Activated CD8-positive, alpha-beta memory T cell treated with anti-CD3 and anti-CD28 coated beads, Interleukin-2, amount 50 U/mL, for 24 hours (primary cell): Measurements from ENCODE around the gene ZFYVE9.

ENCODE experiments used
- DNase-seq: peaks from one replicate; pipeline ENCODE4 v3.0.0-alpha.2; 2020; ENCODE audit errors: extremely low read depth

Gene ZFYVE9

DNA sequence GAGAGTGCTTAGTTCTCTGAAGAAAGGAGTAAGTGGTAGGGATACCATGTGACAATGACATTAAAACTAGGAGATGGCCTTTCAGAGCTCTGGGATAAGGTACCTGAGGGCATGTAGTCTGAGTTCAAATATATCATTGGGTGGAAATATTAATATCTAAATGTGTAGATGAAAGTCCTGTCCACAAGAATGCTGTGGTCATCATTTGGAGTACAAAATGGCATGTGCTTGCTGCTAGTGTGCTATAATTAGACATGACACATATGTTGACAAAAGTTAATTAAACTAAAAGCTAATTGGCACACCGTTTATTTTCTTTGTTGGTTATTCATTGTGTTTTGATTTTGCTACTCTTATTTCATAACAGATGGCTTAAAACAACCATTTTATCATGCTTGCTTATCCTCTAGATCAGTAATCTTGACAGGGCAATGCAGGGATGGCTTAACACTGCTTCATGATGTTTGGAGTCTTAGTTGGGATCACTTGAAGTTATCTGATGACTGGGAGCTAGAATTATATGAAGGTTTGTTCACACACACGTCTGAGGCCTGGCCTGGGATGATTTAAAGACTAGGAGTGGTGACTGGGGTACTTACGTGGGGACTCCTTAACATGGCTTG, 193.1 kb downstream of the ZFYVE9 start:
- no peak for DNase-seq

GRCh38 chr1:52337439-52337838, 195.6 kb downstream of the ZFYVE9 start:
- no peak for DNase-seq

DNA sequence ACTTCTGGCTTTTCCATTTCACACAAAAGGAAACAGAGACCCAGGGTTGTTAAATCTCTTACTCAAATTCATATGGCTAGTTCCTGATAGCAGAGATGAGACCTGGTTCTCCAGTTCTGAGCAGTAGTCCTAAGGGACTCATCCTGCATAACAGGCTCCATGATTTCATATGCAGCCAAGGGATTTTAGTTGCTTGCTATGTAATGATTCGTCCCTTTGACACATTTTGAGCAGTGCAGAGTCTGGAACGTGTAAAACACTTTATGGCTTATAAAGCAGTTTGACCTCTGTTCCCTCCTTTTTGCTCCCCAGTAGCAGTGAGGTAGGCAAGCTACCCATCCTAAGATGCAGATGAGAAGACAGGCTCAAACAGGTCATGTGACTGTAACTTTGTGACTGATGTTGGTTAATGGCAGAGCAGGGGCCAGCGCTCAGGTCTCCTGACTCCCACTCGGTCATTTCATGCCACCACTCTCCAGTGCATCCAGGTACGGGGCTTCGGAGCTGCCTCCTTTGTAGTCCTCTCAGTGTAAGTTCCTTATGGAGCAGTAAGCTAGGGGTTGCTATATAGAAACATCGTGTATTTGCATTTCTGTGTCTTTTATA, 199.9 kb downstream of the ZFYVE9 start:
- DNase-seq = no peak

DNA sequence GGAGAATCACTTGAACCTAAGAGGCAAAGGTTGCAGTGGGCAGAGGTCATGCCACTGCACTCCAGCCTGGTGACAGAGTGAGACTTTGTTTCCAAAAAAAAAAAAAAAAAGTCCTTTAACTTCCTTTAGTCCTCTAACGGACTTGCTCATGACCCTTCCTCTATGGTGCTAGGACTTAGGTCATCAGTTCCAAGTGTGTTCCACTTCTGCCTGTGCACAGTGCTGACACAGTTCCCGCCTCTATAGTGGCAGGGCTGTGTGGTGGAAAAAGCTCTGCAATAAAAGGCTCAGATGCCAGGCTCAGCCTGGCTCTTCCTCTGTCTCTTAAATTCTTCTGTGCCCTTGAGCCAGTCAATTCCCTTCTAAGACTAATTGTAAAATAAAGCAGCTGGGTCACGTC, 202.1 kb downstream of the ZFYVE9 start:
- DNase-seq = no peak

DNA sequence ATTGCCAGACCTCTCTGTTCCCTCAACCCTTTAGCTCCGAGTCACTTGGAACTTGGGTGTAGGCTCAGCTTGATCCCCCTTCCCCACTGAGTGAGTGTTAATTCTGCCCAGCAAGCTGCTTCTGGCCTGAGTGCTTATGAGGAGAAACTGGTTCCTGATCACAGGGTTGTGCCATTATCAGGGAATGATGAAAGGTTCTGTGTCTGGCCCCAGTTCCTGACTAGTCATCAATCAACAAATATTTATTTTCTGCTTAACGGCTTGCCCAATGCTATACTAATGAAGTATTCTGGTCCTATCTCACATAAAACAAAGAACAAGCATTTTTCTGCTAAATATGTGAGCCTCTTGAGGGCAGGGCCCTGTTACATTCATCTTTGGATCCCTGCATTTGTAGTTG, 203.4 kb downstream of the ZFYVE9 start:
- no peak for DNase-seq

- DNase-seq = no peak
Observed at GRCh38 chr1:52346653-52347052, 204.8 kb downstream of the ZFYVE9 start.

- DNase-seq = no peak
Observed at GRCh38 chr1:52348704-52349300, 206.9 kb downstream of the ZFYVE9 start.

DNA sequence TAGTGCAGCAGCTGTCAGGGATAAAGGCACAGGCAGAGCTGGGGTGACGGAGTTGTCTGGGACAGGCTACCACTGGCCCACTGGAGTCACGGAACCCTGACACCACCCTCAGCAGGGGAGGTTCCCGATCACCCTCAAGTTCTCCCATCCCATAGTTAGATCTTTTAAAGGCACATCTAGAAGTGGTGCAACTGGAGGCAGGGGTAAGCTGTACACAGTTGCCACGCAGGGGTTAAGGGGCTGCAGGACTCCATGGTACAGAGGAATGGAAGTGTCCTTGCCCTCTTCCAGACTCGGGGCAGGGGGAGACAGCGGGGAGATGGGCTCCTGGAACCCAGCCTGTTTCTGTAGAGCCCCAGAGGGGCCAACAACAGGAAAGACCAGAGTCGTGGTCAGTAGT, 210.8 kb downstream of the ZFYVE9 start:
- no peak for DNase-seq

DNA sequence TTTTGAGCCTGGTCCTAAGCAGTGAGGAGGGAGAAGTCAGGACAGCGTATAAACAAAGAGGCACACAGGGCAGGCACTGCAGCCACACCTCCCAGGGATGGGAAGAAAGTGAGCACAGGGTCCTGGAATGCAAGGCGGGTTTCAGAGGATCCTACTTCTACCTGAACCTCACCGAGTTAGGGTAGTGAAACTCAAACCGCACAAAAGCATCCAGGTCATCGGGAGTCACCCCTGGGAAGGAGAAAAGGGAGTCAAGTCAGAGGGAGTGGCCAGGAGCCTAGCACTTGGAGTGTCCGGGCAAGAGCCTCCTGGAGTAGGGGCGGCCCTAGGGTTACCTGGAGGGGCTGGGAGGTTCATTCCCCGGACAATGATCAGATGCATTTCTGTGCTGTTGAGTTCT, 213.5 kb downstream of the ZFYVE9 start:
- DNase-seq = no peak

DNA sequence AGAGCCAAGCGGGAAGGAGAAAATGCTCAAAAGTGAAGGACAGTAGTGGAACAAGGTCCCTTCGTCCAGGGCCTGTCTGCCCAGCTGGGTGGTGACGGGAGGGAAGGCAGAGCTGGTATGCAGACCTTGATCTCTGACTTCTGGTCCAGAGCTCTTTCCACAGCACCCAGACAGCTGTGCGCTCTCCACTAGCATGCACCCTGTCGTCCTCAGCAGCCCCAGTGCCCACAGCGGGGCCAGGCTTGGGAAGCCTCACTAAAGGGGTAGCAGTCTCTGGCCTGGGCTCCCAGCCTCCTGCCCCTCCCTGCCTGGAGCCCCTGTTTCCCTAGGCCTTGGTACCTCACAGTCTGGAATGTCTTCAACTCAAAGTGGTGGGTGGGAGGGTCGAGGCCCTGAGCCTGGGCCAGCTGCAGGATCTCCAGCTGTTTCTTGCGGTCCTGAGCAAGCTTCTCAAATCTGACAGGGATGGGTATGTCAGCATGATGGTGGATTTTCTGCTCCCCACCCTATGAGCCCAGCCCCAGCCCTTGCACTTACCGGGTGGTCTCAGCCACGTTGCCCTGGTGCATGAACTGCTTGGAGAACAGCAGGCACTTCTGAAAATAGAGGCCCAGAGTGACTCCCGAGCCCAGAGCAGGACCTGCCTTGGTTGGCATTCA, 214.1 kb downstream of the ZFYVE9 start:
- no peak for DNase-seq

GRCh38 chr1:52356818-52357355, 215.0 kb downstream of the ZFYVE9 start:
- DNase-seq = no peak

DNA sequence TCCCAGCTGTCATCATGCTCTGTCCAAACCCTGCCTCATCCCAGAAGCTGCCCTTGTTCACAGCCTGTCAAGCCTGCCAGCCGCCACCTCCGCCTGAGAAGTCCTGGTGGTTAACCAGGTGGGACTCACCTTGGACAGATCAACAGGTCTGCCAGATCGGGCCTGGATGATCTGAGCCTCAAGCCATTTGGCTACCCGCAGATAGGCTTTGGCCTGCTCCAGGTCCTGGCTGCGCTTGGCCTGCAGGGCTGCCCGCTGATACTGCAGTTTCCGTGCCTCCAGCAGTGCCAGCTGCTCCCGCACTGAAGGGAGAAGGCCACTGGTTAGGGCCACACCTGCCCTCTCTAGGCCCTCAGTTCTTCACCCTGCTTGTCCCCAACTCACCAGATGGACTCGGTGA, 215.5 kb downstream of the ZFYVE9 start:
- no peak for DNase-seq

DNA sequence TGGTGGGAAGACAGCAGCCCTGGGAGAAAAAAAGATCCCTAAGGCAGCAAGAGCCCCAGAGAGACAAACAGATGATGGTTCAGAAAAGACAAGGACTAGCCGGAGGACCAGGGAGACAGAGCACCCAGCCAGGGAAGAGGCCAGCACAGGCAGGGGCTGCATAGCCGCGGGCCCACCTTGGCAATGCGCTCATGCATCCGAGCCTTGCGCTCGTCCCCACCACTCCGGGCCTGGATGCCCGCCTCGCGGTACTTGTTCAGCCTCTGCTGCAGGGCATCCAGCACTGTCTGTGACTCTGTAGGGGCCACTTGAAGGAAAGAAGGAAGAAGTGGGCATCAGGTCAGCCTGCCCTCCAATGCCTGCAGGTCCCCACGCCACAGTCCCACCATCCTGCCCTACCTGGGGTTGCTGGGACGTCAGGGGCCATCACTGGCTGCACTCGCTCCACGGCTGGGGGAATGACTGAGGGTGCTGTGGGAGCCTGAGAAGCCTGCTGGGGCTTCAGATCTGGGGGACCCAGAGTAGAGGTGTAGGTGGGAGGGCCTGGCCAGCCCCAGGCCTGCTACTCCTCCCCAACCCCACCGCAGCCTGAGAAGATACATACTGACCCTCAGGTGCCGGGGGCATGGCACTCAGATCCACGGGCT, 217.1 kb downstream of the ZFYVE9 start:
- no peak for DNase-seq

DNA sequence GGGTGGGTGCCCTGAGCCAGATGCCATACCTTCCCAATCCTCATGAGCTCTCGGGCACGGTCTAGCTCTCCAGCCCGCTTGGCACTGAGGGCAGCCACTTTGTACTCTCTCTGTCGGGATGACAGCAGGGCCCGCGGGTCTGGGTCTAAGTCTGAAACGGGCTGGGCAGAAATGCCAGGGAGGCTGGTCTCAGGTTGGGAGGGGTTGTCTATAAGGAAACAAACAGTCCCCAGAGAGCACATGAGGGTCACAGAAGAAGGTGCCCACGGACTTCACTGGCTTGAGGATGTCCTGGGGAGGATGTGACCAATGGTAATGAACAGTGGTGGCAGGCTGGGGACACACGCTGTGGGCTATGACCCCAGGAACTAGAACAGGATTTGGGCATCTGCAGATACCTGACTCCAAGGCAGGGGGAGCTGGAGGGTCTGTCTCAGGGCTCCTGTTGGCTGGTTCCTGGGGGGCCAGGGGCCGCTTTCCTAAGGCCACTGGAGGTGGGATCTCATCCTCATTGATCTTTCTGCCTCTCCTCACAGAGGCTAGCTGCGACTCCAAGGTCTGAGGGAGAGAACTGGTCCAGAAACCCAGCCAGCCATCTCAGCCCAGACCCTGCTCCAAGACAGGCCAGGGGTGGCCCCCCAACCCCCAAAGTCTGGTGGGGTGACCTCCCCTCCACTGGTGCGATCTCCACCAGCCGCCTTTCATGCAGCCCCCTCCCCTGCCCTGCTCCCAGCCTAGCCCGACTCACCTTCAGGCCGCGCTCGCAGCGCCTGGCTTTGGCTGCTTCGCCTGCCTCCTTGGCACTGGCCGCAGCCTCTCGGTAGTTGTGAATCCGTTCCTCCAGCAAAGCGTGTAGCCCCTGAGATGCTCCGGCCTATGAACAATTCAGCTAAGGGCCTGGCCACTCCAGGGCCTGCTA, 218.0 kb downstream of the ZFYVE9 start:
- DNase-seq = no peak

- DNase-seq = no peak
Observed at GRCh38 chr1:52360595-52360968, 218.7 kb downstream of the ZFYVE9 start.

- DNase-seq = no peak
Observed at GRCh38 chr1:52364235-52364839, 222.4 kb downstream of the ZFYVE9 start.

DNA sequence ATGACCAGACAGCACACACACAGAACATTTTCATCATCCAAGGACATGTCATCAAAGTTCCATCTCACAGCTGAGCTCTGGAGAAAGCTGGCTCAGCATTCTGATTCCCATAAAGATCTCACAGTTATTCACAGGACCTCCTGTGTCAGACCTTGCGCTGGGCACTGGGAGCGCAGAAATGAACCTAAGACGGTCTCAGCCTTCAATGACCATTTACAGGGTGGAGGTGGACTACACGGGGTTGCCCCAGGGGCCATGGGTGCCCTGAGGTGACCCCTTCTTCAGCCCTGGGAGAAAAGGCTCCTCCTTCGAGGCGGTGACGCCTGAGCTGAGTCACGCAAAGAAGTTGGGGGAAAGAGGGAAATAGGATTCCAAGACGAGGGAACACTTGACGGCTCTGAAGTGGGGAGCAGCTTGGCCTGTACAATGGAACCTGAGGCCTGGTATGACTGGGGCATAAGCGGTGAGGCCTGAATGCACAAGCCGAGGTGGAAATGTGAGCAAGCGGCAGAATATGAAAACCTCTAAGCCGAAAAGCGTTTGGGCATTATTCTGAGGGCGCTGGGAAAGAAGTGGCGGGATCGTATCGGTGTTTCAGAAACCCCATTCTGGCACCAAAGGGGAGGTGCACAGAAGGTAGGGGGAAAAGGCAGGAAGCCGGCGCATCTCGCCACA, 223.3 kb downstream of the ZFYVE9 start:
- no peak for DNase-seq

- DNase-seq = peak; percentile 95
Observed at GRCh38 chr1:52365746-52366516, 224.0 kb downstream of the ZFYVE9 start, which contains the start of gene CC2D1B. TSS of gene CC2D1B (minus strand) at chr1:52366205. CDS start at chr1:52364620, 1,585 bp downstream.

- DNase-seq = no peak
Observed at GRCh38 chr1:52366517-52366827, 224.6 kb downstream of the ZFYVE9 start.
